Measurements from ENCODE around the gene GP9. TPM values are rescaled to one million over a fixed set of nuclear protein-coding genes. Genes with fewer than 3 reads are reported as not detected.

Gene GP9
- total RNA-seq, 6 experiments from 2014 or later, result not detected

- Mint-ChIP-seq H3K27me3 (ENCODE audit: insufficient read depth) (no peaks in the 10 kb centered on the region), H3K27ac (no peak overlapping the region), H3K4me3 (no peak overlapping the region), H3K4me1 (ENCODE audit: low read depth) (no peaks in the 10 kb centered on the region), H3K36me3 (ENCODE audit: low read depth) (peaks cover 6% of the 10 kb centered on the region; the same call in 1 of the 2 replicates), H3K9me3 (no peaks in the 10 kb centered on the region)
- no peak for TF ChIP-seq CTCF (IDR thresholded peaks at IDR 0.05)
- DNase-seq, result no peak
Observed at GRCh38 chr3:129095285-129095684, 34.7 kb downstream of the GP9 start.

- Mint-ChIP-seq H3K27me3 (ENCODE audit: insufficient read depth) (no peaks in the 10 kb centered on the region; the same call in 1 of the 2 replicates), H3K36me3 (ENCODE audit: low read depth) (peaks cover 6% of the 10 kb centered on the region; the same call in 1 of the 2 replicates), H3K4me3 (no peak overlapping the region), H3K27ac (no peak overlapping the region), H3K4me1 (ENCODE audit: low read depth) (no peaks in the 10 kb centered on the region), H3K9me3 (no peaks in the 10 kb centered on the region)
- TF ChIP-seq CTCF (IDR thresholded peaks at IDR 0.05), result no peak
- DNase-seq, result no peak
Observed at GRCh38 chr3:129100274-129100673, 39.7 kb downstream of the GP9 start.

GRCh38 chr3:129101370-129102138 is 41.0 kb downstream of the GP9 start:
- Mint-ChIP-seq H3K4me1 (ENCODE audit: low read depth) (no peaks in the 10 kb centered on the region), H3K27ac (no peak overlapping the region), H3K27me3 (ENCODE audit: insufficient read depth) (no peaks in the 10 kb centered on the region; the same call in 1 of the 2 replicates), H3K9me3 (no peaks in the 10 kb centered on the region), H3K4me3 (no peak overlapping the region), H3K36me3 (ENCODE audit: low read depth) (peaks cover 6% of the 10 kb centered on the region; the same call in 1 of the 2 replicates)
- TF ChIP-seq CTCF (IDR thresholded peaks at IDR 0.05), result no peak
- no peak for DNase-seq

- H3K27me3 Mint-ChIP-seq (ENCODE audit: insufficient read depth), result no peaks in the 10 kb centered on the region; the same call in 1 of the 2 replicates
- H3K27ac Mint-ChIP-seq, result no peak overlapping the region
- no peak overlapping the region for H3K4me3 Mint-ChIP-seq
- no peak for DNase-seq
- H3K4me1 Mint-ChIP-seq (ENCODE audit: low read depth), result no peaks in the 10 kb centered on the region
- no peak for TF ChIP-seq CTCF (IDR thresholded peaks at IDR 0.05)
- H3K9me3 Mint-ChIP-seq, result no peaks in the 10 kb centered on the region
- peaks cover 8% of the 10 kb centered on the region for H3K36me3 Mint-ChIP-seq (ENCODE audit: low read depth)
Observed at GRCh38 chr3:129103296-129103695, 42.7 kb downstream of the GP9 start.

GRCh38 chr3:129104051-129104450 is 43.5 kb downstream of the GP9 start:
- Mint-ChIP-seq H3K27ac (no peak overlapping the region), H3K36me3 (ENCODE audit: low read depth) (peaks cover 4% of the 10 kb centered on the region; the same call in 1 of the 2 replicates), H3K9me3 (no peaks in the 10 kb centered on the region), H3K27me3 (ENCODE audit: insufficient read depth) (no peaks in the 10 kb centered on the region; the same call in 1 of the 2 replicates), H3K4me3 (no peak overlapping the region), H3K4me1 (ENCODE audit: low read depth) (no peaks in the 10 kb centered on the region)
- DNase-seq, result no peak
- no peak for TF ChIP-seq CTCF (IDR thresholded peaks at IDR 0.05)
